GM20000 (cell line): Measurements from ENCODE around the gene SMARCAL1.

Experiments
- DNase-seq: peaks from one replicate; pipeline ENCODE4 v3.0.0; 2012; ENCODE audit warnings: low spot score
- TF ChIP-seq, protein P1 (sequence below): IDR thresholded peaks from 2 replicates; pipeline ENCODE4 v1.5.1; 2012; ENCODE audit warnings: mild to moderate bottlenecking, control low read depth; ENCODE audit errors: extremely low read depth, missing control alignments

SMARCAL1 gene

DNA sequence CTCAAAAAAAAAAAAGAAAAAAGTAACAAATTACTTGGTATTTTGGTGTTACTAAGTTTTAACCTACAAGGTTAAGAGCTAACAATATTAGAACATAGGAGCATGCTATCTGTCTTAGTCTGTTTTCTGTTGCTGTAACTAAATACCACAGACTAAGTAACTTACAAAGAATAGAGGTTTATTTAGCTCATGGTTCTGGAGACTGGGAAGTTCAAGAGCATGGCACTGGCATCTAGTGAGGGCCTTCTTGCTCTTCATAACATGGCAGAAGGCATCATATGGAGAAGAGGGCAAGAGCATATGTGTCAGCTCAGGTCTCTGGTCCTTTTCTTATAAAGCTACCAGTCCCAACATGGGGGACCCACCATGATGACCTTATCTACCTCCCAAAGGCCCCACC is 36.5 kb downstream of the SMARCAL1 start:
- DNase-seq, result no peak

DNA sequence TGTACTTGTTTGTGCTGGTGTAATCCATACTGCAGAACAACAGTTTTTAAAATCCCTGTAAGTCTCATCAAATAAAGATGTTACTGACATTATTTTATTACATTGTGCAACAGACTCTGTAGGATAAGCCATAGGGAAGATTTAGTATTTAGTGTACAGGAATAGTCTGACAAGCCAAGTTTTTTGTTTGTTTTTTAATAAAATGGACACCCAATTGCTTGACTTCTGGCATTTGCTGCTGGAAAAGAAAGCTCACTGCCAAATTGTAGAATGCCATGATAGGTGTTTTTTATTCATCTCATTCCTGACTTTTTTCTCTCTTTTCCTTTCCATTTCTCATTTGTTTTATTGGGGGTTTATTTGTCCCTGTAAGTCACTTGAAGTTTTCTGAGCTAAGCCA is 38.1 kb downstream of the SMARCAL1 start:
- TF ChIP-seq, protein P1, sequence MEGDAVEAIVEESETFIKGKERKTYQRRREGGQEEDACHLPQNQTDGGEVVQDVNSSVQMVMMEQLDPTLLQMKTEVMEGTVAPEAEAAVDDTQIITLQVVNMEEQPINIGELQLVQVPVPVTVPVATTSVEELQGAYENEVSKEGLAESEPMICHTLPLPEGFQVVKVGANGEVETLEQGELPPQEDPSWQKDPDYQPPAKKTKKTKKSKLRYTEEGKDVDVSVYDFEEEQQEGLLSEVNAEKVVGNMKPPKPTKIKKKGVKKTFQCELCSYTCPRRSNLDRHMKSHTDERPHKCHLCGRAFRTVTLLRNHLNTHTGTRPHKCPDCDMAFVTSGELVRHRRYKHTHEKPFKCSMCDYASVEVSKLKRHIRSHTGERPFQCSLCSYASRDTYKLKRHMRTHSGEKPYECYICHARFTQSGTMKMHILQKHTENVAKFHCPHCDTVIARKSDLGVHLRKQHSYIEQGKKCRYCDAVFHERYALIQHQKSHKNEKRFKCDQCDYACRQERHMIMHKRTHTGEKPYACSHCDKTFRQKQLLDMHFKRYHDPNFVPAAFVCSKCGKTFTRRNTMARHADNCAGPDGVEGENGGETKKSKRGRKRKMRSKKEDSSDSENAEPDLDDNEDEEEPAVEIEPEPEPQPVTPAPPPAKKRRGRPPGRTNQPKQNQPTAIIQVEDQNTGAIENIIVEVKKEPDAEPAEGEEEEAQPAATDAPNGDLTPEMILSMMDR, result no peak
- no peak for DNase-seq

More for the DNA sequence above, 36.5 kb downstream of the SMARCAL1 start:
- TF ChIP-seq, protein P1, result no peak

DNA sequence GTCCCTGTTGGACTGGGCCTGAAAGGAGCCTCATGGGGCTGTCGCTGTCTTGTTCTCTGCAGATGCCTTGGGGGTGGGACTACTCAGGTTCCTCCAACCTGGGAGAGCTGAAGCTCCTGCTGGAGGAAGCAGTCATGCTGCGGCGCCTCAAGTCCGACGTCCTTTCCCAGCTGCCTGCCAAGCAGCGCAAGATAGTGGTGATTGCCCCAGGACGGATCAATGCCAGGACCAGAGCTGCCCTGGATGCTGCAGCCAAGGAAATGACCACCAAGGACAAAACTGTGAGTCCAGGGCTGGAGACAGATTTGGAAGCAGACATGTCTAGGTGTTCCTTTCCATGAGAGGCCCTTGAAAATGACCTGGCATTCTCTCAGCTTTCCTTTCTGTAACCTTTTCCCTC is 38.5 kb downstream of the SMARCAL1 start:
- TF ChIP-seq, protein P1, result no peak
- DNase-seq, result no peak

DNA sequence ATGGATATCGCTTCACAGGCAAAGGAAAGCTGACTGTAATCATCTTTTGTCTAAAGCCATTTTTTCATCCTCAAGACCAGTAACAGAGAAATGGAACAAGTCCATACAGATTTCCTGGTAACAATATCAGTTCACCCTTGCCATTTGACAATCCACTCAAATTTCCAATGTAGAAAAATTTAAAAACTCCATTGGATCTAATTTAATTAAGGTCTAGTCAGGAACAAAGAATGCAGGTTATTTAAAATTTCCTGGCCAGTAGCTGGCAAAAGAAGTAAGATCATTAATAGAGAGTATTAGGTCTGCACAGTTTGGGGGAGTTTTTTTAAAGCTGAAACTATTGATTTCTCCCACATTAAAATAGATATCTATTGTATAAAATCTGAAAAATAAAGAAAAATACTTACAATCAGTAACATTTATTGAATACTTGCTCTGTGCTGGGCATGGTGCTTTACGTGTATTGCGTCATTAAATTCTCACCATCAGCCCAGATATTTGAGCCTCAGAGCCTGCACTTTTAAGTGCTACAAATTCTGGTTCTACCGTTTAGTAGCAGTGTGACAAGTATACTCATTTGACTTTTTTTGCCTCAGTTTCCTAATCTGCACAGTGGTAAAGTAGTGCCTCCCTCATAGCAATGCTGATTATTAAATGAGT is 41.8 kb downstream of the SMARCAL1 start:
- TF ChIP-seq, protein P1, result no peak
- no peak for DNase-seq

DNA sequence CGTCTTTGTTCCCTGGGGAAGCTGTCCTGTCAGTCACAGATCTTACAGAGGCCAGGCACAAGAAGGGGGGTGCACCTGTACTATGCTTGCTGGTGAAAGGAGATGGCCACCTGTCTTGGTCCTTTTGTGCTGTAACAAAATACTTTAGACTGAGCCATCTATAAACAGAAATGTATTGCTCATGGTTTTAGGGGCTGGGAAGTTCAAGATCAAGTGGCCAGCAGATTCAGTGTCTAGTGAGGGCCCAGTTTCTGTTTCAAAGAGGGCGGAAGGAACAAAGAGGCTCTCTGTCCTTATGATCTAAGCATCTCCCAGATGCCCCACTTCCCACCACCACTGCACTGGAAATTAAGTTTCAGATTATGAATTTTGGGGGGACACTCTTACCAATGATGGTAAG is 50.9 kb downstream of the SMARCAL1 start:
- DNase-seq, result no peak
- TF ChIP-seq, protein P1, result no peak

DNA sequence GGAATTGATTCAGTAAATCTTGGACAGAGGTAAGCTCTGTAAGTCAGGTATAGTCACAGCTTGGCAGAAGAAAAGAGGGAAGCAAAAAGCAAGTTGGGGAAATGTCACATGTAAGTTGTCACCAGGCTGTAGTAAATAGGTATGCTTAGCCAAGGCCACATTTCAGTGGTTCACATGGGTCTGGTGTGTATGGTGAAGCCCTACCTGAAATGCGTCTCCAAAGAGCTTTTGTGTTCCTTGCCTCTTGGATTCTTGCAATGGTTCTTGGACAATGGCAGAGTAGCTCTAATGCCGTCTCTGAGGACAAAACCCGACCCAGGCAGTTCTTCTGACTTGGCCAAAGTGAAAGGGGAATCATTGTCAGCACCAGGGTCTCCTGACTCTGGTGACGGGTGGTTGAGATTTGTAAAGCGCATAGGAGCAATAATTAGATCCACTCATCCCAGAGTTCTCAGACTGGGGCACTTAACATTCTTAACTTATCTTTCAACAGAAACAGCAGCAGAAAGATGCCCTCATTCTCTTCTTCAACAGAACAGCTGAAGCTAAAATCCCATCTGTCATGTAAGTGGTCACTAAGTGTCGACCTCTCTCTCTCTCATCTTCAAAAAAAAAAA is 51.9 kb downstream of the SMARCAL1 start:
- TF ChIP-seq, protein P1, result no peak
- no peak for DNase-seq

DNA sequence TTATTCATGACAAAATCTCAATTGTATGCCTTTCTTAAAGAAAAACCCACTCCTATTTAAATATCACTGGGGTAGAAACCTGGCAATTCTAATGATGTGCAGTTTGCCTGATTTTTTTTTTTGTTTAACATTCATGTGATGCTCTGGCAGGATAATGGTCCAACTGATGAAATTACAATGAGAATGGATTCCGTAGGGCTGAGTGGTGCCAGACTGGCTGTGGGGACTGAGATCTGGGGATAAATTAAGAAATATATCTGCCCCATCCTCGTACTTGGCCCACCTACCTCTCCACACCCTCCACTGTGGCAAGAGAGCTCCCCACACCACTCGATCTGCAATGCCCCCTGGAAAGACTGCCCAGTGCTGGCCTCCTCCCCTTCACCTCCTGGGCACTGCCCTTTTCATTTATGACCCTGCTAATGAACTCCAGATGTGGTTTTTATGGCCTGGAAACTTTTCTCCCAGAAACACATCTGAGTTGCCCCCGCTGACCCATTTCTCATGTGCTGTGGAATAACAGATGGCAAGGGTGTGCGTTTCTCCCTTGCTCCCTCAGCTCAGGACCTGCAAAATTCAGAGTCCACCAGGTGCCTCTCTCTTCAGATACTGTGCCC is 53.4 kb downstream of the SMARCAL1 start:
- TF ChIP-seq, protein P1, result no peak
- DNase-seq, result no peak
